Lower leg skin (tissue), 3 donors: ENCODE results near the gene RXRG.

Experiments
- POLR2A ChIP-seq, 2 donors: fragments of 450-650 bp; IDR thresholded peaks; one replicate each; pipeline ENCODE4 v1.6.1; 2016 to 2017; ENCODE audit warnings: antibody characterized with exemption in 2 of 2, mild to moderate bottlenecking in 1 of 2, moderate library complexity in 1 of 2
- TF ChIP-seq, protein P1 (sequence below), 3 donors: fragments of 450-650 bp; IDR thresholded peaks; one replicate each; pipeline ENCODE4 v1.5.1; 2016; ENCODE audit warnings: antibody characterized with exemption in 3 of 3, mild to moderate bottlenecking in 3 of 3, moderate library complexity in 2 of 3

DNA sequence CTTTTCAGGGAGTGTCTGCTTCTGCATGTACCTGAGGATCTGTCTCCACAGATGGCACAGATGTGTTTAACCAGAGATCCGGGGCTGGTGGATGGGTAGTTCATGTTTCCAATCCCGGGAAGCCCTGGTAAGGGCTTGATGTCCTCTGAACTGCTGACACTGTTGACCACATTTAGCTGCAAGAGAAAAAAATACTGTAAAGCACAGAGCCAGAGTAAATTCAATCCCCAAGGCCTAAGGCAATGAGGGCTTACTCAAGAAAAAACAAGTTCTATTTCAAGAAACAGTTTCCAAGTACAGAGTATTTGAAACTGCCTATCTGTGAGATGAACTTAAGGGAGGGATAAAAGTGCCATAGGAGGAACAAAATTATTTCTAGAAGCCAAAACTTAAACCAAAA is 25.1 kb downstream of the RXRG start:
- TF ChIP-seq, protein P1, sequence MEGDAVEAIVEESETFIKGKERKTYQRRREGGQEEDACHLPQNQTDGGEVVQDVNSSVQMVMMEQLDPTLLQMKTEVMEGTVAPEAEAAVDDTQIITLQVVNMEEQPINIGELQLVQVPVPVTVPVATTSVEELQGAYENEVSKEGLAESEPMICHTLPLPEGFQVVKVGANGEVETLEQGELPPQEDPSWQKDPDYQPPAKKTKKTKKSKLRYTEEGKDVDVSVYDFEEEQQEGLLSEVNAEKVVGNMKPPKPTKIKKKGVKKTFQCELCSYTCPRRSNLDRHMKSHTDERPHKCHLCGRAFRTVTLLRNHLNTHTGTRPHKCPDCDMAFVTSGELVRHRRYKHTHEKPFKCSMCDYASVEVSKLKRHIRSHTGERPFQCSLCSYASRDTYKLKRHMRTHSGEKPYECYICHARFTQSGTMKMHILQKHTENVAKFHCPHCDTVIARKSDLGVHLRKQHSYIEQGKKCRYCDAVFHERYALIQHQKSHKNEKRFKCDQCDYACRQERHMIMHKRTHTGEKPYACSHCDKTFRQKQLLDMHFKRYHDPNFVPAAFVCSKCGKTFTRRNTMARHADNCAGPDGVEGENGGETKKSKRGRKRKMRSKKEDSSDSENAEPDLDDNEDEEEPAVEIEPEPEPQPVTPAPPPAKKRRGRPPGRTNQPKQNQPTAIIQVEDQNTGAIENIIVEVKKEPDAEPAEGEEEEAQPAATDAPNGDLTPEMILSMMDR (IDR thresholded peaks at IDR 0.05) = no peak
- TF ChIP-seq POLR2A (IDR thresholded peaks at IDR 0.05) = no peak
